Activated naive CD8-positive, alpha-beta T cell (primary cell): ENCODE measurements around the gene UTS2.

ENCODE experiments used
- H3K27ac Mint-ChIP-seq: one replicate; pipeline ENCODE4 v1.8.0; 2021; ENCODE audit warnings: mixed read lengths
- H3K27me3 Mint-ChIP-seq: one replicate; pipeline ENCODE4 v1.8.0; 2021; ENCODE audit warnings: mixed read lengths
- H3K36me3 Mint-ChIP-seq: one replicate; pipeline ENCODE4 v1.8.0; 2021; ENCODE audit warnings: mixed read lengths
- H3K4me1 Mint-ChIP-seq: one replicate; pipeline ENCODE4 v1.8.0; 2021; ENCODE audit warnings: low read depth, mixed read lengths
- H3K4me3 Mint-ChIP-seq: one replicate; pipeline ENCODE4 v1.8.0; 2021; ENCODE audit warnings: mild to moderate bottlenecking, mixed read lengths
- H3K9me3 Mint-ChIP-seq: one replicate; pipeline ENCODE4 v1.8.0; 2021; ENCODE audit warnings: low read depth, mixed read lengths

The UTS2 gene, protein sequence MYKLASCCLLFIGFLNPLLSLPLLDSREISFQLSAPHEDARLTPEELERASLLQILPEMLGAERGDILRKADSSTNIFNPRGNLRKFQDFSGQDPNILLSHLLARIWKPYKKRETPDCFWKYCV

DNA sequence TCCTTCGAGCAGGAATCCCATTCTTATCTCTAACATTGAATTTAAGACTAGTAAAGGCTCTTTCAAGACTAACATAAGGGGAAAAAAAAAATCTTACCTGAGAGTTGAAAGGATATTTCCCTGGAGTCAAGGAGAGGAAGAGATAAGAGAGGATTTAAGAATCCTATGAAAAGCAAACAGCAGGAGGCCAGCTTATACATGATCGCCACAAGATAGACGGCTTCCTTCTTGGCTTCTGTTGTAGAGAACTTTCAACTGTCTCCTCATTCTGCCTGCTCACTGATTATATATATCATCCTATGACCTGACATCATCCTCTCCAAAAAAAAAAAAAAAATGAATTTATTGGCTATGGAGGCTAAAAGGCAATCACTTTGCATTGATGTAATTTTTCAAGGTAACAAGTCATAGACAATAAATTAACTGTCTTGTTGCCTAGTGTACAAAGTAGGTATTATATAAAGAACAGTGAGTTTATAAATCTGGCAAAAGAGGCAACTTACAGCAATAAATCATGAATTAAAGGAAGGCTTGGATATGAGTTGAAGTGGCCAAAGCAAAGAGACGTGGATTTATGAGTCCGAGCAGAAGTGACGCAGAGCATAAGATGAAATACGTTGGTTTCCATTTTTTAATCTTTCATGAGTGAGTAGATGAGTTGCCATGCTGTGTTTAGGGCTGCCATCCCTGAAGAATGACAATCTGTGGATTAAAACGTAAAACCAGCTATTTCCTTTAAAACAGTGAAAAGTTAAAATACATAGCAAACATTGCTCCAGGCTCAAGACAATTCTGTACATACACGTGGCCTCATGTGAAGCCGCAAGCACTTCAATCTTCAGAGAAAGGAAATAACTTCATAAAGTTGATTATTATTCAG, at the start of gene UTS2:
UTS2 (minus strand) TSS at position 262 of the 880 bp plus-strand sequence; CDS start at position 200, 62 bp downstream.
- Mint-ChIP-seq H3K27me3 (peaks cover 7% of the 10 kb centered on the region), H3K9me3 (no peaks in the 10 kb centered on the region), H3K4me1 (peaks cover 3% of the 10 kb centered on the region), H3K4me3 (no peak within 1 kb of the TSS), H3K27ac (no peak within 1 kb of the TSS), H3K36me3 (no peaks in the 10 kb centered on the region)

DNA sequence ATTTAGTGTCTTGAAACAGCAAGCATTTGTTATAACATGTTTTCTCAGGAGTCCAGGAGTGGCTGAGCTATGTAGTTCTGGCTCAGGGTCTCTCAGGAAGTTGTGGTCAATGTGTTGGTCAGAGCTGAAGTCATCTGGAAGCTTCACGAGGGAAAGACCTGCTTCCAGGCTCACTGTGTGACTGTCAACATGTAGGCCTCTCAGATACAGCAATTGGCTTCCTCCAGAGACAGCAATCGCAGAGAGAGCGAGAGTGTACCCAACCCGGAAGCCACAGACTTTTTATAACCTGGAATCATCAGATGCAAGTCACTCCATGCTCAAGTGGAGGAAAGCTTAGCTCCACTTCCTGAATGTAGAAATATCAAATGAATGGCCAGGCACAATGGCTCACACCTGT, 46.9 kb upstream of the UTS2 start:
- Mint-ChIP-seq H3K4me1 (peaks cover 12% of the 10 kb centered on the region), H3K27me3 (no peaks in the 10 kb centered on the region), H3K27ac (no peak overlapping the region), H3K4me3 (no peak overlapping the region), H3K36me3 (no peaks in the 10 kb centered on the region), H3K9me3 (no peaks in the 10 kb centered on the region)

DNA sequence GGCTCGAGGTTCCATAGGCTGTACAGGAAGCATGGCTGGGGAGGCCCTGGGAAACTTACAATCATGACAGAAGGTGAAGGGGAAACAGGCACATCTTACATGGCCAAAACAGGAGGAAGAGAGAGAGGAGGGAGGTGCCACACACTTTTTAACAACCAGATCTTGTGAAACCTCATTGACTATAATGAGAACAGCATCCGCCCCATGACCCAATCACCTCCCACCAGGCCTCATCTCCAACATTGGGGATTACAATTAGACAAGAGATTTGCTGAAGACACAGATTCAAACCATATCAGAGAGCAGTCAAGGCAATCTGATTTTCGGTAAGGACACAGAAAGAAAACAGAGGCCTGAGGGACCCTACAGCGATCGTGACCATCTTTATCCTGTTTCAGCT, 46.1 kb upstream of the UTS2 start:
- no peak overlapping the region for H3K27ac Mint-ChIP-seq
- H3K4me3 Mint-ChIP-seq, result no peak overlapping the region
- no peaks in the 10 kb centered on the region for H3K27me3 Mint-ChIP-seq
- no peaks in the 10 kb centered on the region for H3K9me3 Mint-ChIP-seq
- no peaks in the 10 kb centered on the region for H3K36me3 Mint-ChIP-seq
- peaks cover 12% of the 10 kb centered on the region for H3K4me1 Mint-ChIP-seq

DNA sequence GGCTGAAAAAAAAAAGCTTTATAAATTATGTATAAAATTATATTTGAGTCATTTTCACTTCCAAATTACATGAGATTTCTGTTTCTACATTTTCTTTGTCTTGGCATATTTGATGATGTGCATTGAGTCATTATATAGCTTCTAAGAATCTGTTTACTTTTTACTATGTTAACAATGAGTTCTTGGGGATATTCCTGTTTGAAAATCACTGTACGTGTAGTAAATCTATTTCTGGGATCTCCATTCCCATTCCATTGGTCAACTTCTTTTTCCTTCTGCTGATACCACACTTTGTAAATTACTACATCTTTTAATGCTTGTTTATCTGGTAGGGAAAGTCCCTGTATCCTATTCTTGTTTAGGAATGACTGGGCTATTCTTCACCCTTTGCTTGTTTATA, 44.1 kb upstream of the UTS2 start:
- peaks cover 7% of the 10 kb centered on the region for H3K4me1 Mint-ChIP-seq
- no peaks in the 10 kb centered on the region for H3K36me3 Mint-ChIP-seq
- no peaks in the 10 kb centered on the region for H3K9me3 Mint-ChIP-seq
- no peak overlapping the region for H3K27ac Mint-ChIP-seq
- no peak overlapping the region for H3K4me3 Mint-ChIP-seq
- H3K27me3 Mint-ChIP-seq, result no peaks in the 10 kb centered on the region

DNA sequence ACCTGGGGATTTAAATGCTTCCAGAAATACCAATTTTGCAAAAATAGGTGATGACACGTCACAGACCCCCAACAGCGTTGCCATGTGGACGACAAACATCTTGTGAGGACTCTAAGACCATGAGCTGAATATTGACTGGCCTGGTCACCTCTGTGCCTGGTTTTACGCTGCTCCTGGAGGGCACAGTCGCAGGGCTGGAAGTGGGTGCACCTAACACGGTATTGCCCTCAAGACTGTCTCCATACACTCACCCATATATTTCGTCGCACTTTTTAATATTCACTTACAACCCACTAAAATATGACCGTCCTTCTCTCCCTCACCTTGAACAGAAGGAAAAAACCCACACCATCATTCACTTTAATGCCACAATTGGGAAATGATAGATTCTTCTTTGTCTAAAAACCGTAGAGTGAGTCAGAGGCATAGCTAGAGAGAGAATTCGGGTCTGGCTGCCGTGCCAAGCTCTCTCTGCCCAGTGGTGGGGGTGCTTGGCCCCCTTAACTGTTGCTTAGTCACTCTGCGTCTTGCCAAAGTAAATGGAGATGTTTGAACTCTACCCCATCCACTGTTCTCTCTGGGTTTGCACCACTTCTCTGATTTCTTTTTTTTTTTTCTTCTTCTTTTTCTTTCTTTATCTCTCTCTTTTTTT, 40.8 kb upstream of the UTS2 start:
- Mint-ChIP-seq H3K4me1 (no peaks in the 10 kb centered on the region), H3K27me3 (no peaks in the 10 kb centered on the region), H3K27ac (no peak overlapping the region), H3K9me3 (no peaks in the 10 kb centered on the region), H3K4me3 (no peak overlapping the region), H3K36me3 (peaks cover 3% of the 10 kb centered on the region)

DNA sequence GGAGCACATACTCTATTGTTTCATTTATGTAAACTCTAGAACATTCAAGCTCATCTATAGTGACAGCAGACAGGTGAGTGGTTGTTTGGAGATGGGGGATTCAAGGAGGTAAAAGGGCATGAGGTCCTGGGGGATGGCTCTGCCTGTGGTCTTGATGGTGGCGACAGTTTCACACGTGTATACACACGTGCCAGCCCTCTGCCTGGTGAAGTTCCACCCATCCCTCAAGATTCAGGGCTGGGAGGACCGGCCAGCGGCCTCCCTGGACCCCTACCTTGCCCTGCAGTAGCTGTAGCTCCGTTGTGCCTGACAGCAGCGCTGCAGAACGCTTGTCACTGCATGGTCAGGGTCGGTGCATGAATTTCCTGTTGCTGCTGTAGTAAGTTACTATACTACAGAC, 38.9 kb upstream of the UTS2 start:
- H3K9me3 Mint-ChIP-seq, result no peaks in the 10 kb centered on the region
- H3K36me3 Mint-ChIP-seq, result peaks cover 3% of the 10 kb centered on the region
- no peak overlapping the region for H3K4me3 Mint-ChIP-seq
- H3K4me1 Mint-ChIP-seq, result no peaks in the 10 kb centered on the region
- peaks cover 6% of the 10 kb centered on the region for H3K27me3 Mint-ChIP-seq
- H3K27ac Mint-ChIP-seq, result no peak overlapping the region

DNA sequence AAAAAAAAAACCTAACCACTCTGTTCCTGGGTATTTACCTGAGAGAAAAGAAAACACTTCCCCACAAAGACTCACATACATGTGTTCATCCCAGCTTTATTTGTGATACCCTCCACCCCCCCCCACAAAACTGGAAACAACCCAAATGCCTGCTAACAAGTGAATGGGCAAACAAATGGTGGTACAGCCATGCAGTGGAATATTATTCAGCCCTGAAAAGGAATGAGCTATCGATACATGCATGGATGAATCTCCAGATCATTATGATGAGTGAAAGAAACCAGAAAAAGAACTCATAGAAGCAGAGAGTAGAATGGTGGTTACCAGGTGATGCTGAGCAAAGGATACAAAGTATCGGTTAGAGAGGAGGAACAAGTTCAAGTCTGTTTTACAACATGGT, 38.0 kb upstream of the UTS2 start:
- H3K9me3 Mint-ChIP-seq, result no peaks in the 10 kb centered on the region
- H3K4me1 Mint-ChIP-seq, result no peaks in the 10 kb centered on the region
- peaks cover 3% of the 10 kb centered on the region for H3K36me3 Mint-ChIP-seq
- peaks cover 10% of the 10 kb centered on the region for H3K27me3 Mint-ChIP-seq
- H3K27ac Mint-ChIP-seq, result no peak overlapping the region
- no peak overlapping the region for H3K4me3 Mint-ChIP-seq

DNA sequence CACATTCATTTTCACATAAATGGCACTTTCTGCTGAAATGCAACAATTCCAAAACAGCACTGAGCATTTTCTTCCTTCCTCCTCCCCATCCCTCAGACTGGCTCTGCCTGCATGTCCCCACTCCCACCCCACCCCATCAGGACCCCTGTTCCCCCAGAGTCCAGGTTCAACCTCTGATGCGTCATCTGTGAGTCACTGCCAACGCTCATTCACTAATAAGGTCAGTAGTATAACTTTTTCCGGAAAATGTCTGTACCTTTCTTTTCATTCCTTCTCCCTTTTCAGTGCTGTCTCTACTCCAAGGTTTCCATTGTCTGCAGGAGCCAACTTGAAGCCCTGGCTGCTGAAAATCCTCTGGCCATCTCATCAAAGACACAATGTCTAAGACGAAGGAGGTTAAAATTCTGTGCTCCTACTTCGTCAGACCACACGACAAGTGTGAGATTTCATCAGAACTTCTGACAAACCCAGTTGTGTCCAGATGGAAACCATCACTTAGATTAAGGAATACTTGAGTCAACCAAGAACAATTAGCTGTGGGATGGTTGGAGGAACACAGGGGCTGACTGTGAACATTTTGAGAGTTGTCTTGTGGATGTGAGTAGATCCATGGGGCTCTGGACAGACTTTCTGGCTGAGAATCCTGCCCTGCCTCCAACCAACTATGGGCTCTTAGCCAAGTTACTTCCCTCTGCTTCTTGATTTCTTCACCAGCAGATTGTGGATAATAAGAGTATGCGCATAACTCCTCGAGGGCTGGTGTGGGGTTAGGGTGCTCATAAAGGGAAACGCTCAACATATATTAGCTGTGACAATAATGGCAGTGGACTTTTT, 35.6 kb upstream of the UTS2 start:
- no peak overlapping the region for H3K27ac Mint-ChIP-seq
- peaks cover 3% of the 10 kb centered on the region for H3K36me3 Mint-ChIP-seq
- peaks cover 10% of the 10 kb centered on the region for H3K27me3 Mint-ChIP-seq
- no peak overlapping the region for H3K4me3 Mint-ChIP-seq
- peaks cover 6% of the 10 kb centered on the region for H3K9me3 Mint-ChIP-seq
- no peaks in the 10 kb centered on the region for H3K4me1 Mint-ChIP-seq

DNA sequence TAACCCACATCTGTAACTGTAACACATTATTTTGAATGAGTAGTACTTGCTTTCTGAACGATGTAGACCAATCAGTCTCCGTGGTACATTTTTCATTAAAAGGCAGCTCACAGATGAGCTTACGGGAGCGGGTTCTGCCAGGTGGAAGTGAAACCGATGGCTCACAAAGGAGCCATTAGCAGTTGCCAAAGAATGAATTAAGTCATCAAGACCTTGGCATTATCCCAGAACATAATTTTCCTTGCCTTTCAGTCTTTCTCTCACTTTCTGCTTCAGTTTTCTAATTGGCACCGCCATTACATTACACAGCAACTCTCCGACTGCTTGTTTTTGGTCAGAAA, 33.5 kb upstream of the UTS2 start:
- H3K27me3 Mint-ChIP-seq, result peaks cover 10% of the 10 kb centered on the region
- H3K9me3 Mint-ChIP-seq, result peaks cover 6% of the 10 kb centered on the region
- H3K4me3 Mint-ChIP-seq, result no peak overlapping the region
- H3K36me3 Mint-ChIP-seq, result peaks cover 3% of the 10 kb centered on the region
- H3K4me1 Mint-ChIP-seq, result no peaks in the 10 kb centered on the region
- no peak overlapping the region for H3K27ac Mint-ChIP-seq

DNA sequence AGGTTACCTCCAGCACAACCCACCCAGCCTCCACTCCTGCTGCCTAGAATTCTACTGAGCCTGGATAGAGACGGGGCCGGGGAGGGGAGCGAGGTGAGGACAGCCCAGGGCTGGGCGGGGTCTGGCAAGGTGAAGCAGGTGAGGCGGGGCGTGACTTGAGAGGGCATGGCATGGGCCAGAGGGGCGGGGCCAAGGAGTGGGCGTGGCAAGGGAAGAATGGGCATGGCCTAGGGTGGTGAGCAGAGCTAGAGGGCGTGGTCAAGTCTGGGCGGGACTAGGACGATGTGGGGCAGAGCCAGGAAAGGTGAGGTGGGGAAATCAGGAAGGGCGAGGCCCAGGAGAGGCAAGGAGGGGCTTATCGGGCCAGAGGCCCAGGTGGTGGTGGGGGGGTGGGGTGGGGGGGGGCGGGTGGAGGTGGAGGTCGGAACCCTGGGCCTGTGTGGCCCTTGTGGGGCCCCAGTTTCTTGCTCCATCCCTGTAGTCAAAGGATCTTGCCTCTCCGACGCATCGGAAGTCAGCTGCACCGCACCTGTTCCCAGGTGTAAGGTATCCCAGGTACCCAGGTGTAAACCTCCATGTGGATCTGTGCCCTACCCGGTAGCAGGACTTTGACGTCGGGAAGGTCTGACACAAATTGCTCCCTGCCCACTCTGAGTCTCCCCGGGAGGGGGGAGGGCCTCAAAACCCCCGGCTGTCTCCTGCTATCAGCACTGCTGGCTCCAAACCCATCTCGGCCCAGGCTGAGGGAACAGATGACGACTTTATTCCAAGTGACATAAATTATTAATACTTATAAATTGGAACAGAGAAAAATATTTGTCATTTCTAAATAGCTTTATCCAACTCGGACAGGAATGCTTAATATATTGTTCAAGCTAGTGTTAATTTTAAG, 32.9 kb upstream of the UTS2 start:
- peaks cover 10% of the 10 kb centered on the region for H3K27me3 Mint-ChIP-seq
- H3K36me3 Mint-ChIP-seq, result peaks cover 3% of the 10 kb centered on the region
- H3K9me3 Mint-ChIP-seq, result peaks cover 6% of the 10 kb centered on the region
- no peaks in the 10 kb centered on the region for H3K4me1 Mint-ChIP-seq
- H3K4me3 Mint-ChIP-seq, result no peak overlapping the region
- no peak overlapping the region for H3K27ac Mint-ChIP-seq

DNA sequence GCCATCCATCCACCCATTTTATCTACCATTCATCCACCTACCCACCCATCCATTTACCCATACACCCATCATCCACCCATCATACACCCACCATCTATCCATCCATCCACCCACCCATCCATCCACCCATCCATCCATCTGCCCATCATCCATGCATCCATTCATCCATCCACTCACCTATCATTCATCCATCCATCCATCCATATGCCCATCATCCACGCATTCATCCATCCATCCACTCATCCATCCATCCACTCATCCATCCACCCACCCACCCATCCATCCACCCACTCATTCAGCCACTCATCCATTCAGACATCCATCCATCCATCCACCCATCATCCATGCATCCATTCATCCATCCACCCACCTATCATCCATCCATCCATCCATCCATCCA, 31.9 kb upstream of the UTS2 start:
- Mint-ChIP-seq H3K27me3 (peaks cover 10% of the 10 kb centered on the region), H3K9me3 (peaks cover 6% of the 10 kb centered on the region), H3K4me3 (no peak overlapping the region), H3K4me1 (no peaks in the 10 kb centered on the region), H3K36me3 (no peaks in the 10 kb centered on the region), H3K27ac (no peak overlapping the region)

DNA sequence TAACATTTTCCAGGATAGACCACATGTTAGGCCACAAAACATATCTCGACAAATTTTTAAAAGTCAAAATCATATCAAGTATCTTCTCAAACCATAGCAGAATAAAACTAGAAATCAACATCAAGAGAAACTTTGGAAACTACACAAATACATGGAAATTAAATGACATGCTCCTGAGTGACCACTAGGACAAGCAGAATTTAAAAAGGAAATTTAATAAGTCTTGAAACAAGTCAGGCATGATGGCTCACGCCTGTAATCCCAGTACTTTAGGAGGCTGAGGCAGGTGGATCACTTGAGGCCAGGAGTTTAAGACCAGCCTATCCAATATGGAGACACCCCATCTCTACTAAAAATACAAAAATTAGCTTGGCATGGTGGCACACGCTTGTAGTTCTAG, 26.4 kb upstream of the UTS2 start:
- Mint-ChIP-seq H3K36me3 (peaks cover 6% of the 10 kb centered on the region), H3K4me3 (no peak overlapping the region), H3K4me1 (no peaks in the 10 kb centered on the region), H3K9me3 (peaks cover 6% of the 10 kb centered on the region), H3K27me3 (peaks cover 4% of the 10 kb centered on the region), H3K27ac (no peak overlapping the region)

DNA sequence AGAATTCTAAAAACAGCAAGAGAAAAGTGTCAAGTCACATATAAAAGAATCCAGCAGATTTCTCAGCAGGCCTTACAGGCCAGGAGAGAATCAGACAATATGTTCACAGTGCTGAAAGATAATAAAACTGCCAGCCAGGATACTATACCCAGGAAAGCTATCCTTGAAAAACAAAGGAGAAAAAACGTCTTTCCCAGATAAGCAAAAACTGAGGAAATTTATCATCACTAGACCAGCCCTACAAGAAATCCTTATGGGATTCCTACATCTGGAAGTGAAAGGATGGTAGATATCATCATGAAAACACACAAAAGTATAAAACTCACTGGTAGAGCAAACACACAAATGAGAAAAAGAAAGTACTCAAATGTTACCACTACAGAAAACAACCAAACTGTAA, 25.2 kb upstream of the UTS2 start:
- no peak overlapping the region for H3K4me3 Mint-ChIP-seq
- H3K27me3 Mint-ChIP-seq, result peaks cover 8% of the 10 kb centered on the region

More for the DNA sequence above, 25.2 kb upstream of the UTS2 start:
- H3K36me3 Mint-ChIP-seq, result peaks cover 9% of the 10 kb centered on the region
- peaks cover 6% of the 10 kb centered on the region for H3K9me3 Mint-ChIP-seq
- H3K27ac Mint-ChIP-seq, result no peak overlapping the region
- H3K4me1 Mint-ChIP-seq, result no peaks in the 10 kb centered on the region
